ENCODE data around the gene PTPN14.

The PTPN14 gene

DNA sequence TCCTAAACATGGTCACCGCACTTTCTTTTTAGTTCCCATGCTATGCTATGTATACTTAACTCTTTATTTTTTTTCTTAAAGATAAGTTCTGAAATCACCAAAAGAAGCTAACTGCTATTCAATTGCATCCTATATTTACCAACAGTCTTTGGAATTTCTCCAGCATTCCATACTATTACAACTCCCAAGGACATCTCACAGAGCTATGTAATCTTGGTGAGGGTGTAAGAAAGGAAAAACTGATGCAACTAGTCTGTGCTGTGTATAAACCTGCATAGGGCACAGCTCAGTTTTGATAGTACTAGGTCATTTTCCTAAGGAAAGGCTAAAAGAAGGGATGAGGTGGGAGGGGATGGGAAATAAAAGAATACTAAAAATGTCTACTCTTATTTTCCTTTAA is 78.0 kb downstream of the PTPN14 start:
- Histone ChIP-seq H3F3A (ENCODE audit: insufficient read depth, low read length) (no peaks in the 10 kb centered on the region), H3K27ac (ENCODE audit: low read length) (no peak overlapping the region)
- DNase-seq = no peak

GRCh38 chr1:214472364-214472763 is 79.0 kb downstream of the PTPN14 start:
- Histone ChIP-seq H3K4me2 (ENCODE audit: low read depth, low read length) (no peak overlapping the region), H3K27me3 (replicated peaks; ENCODE audit: insufficient read depth, low read length) (no peaks in the 10 kb centered on the region), H4K20me1 (ENCODE audit: insufficient read depth, low read length) (no peaks in the 10 kb centered on the region), H3K36me3 (replicated peaks; ENCODE audit: insufficient read depth, low read length) (no peaks in the 10 kb centered on the region), H3K9me3 (replicated peaks; ENCODE audit: insufficient read depth, low read length) (no peaks in the 10 kb centered on the region), H3K9me2 (replicated peaks; ENCODE audit: insufficient read depth, low read length) (no peaks in the 10 kb centered on the region), H2AFZ (ENCODE audit: low read length) (no peak overlapping the region), H3K4me1 (ENCODE audit: low read length) (no peaks in the 10 kb centered on the region), H3K79me2 (ENCODE audit: low read length) (no peaks in the 10 kb centered on the region), H3K4me3 (ENCODE audit: low read length) (no peak overlapping the region), H3F3A (ENCODE audit: insufficient read depth, low read length) (no peaks in the 10 kb centered on the region), H3K27ac (ENCODE audit: low read length) (no peak overlapping the region), H3K9ac (ENCODE audit: low read length) (no peak overlapping the region)
- TF ChIP-seq EZH2phosphoT487 (IDR thresholded peaks at IDR 0.05; ENCODE audit: low read length) = no peak
- TF ChIP-seq CTCF (IDR thresholded peaks at IDR 0.05; ENCODE audit: low read length) = no peak
- no peak for TF ChIP-seq EZH2 (optimal IDR thresholded peaks at IDR 0.05; ENCODE audit: low read depth, low read length)
- no peak for DNase-seq

More for the DNA sequence above, 78.0 kb downstream of the PTPN14 start:
- Histone ChIP-seq H3K79me2 (ENCODE audit: low read length) (no peaks in the 10 kb centered on the region), H3K4me3 (ENCODE audit: low read length) (no peak overlapping the region), H3K36me3 (replicated peaks; ENCODE audit: insufficient read depth, low read length) (no peaks in the 10 kb centered on the region), H3K4me2 (ENCODE audit: low read depth, low read length) (no peak overlapping the region), H3K27me3 (replicated peaks; ENCODE audit: insufficient read depth, low read length) (no peaks in the 10 kb centered on the region), H3K4me1 (ENCODE audit: low read length) (no peaks in the 10 kb centered on the region), H3K9me2 (replicated peaks; ENCODE audit: insufficient read depth, low read length) (no peaks in the 10 kb centered on the region), H4K20me1 (ENCODE audit: insufficient read depth, low read length) (no peaks in the 10 kb centered on the region), H2AFZ (ENCODE audit: low read length) (no peak overlapping the region), H3K9me3 (replicated peaks; ENCODE audit: insufficient read depth, low read length) (no peaks in the 10 kb centered on the region), H3K9ac (ENCODE audit: low read length) (no peak overlapping the region)
- TF ChIP-seq EZH2 (optimal IDR thresholded peaks at IDR 0.05; ENCODE audit: low read depth, low read length) = no peak
- no peak for TF ChIP-seq CTCF (IDR thresholded peaks at IDR 0.05; ENCODE audit: low read length)
- TF ChIP-seq EZH2phosphoT487 (IDR thresholded peaks at IDR 0.05; ENCODE audit: low read length) = no peak

DNA sequence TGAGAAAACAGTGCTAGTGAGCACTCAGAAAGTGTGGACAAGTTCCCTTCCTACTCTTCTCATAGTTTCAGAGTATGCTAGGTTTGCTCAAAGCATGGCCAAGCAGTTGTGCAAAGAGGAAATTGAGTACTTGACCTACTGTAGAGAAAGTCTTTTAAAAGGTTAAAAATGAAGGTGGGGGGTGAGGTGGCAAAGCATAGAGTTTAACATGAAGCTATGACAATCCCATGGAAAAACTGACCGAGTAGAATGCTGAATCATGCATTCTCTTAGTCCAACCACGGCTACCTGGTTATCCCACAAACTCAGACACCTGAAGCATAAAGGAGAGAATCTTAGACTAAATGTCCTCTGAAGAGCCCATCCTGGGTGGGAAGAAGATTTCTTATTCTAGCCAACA is 79.9 kb downstream of the PTPN14 start:
- H3K36me3 ChIP-seq (replicated peaks; ENCODE audit: insufficient read depth, low read length) = no peaks in the 10 kb centered on the region
- no peak overlapping the region for H3K9ac ChIP-seq (ENCODE audit: low read length)
- no peaks in the 10 kb centered on the region for H3F3A ChIP-seq (ENCODE audit: insufficient read depth, low read length)
- DNase-seq = no peak
- no peak overlapping the region for H3K27ac ChIP-seq (ENCODE audit: low read length)
- no peaks in the 10 kb centered on the region for H4K20me1 ChIP-seq (ENCODE audit: insufficient read depth, low read length)
- H3K4me1 ChIP-seq (ENCODE audit: low read length) = no peaks in the 10 kb centered on the region
- no peak overlapping the region for H3K4me3 ChIP-seq (ENCODE audit: low read length)
- no peak overlapping the region for H3K4me2 ChIP-seq (ENCODE audit: low read depth, low read length)
- no peaks in the 10 kb centered on the region for H3K79me2 ChIP-seq (ENCODE audit: low read length)
- no peak overlapping the region for H2AFZ ChIP-seq (ENCODE audit: low read length)
- no peaks in the 10 kb centered on the region for H3K27me3 ChIP-seq (replicated peaks; ENCODE audit: insufficient read depth, low read length)
- no peaks in the 10 kb centered on the region for H3K9me2 ChIP-seq (replicated peaks; ENCODE audit: insufficient read depth, low read length)
- TF ChIP-seq CTCF (IDR thresholded peaks at IDR 0.05; ENCODE audit: low read length) = no peak
- TF ChIP-seq EZH2 (optimal IDR thresholded peaks at IDR 0.05; ENCODE audit: low read depth, low read length) = no peak
- no peak for TF ChIP-seq EZH2phosphoT487 (IDR thresholded peaks at IDR 0.05; ENCODE audit: low read length)
- H3K9me3 ChIP-seq (replicated peaks; ENCODE audit: insufficient read depth, low read length) = no peaks in the 10 kb centered on the region
